Osteocyte (in vitro differentiated cells): ENCODE measurements around the gene SHF. TPM values are rescaled to one million over a fixed set of nuclear protein-coding genes. Genes with fewer than 3 reads are reported as not detected.

Source experiments
- DNase-seq: peaks from one replicate; pipeline ENCODE4 v3.0.0; 2021; ENCODE audit warnings: mixed read lengths; ENCODE audit not compliant: unreplicated experiment; ENCODE audit errors: extremely low spot score
- H3K27ac Mint-ChIP-seq: one replicate; pipeline ENCODE4 v1.8.0; 2021; ENCODE audit warnings: mild to moderate bottlenecking, mixed read lengths; ENCODE audit not compliant: unreplicated experiment
- H3K27me3 Mint-ChIP-seq: one replicate; pipeline ENCODE4 v1.8.0; 2021; ENCODE audit warnings: mixed read lengths; ENCODE audit not compliant: unreplicated experiment
- H3K36me3 Mint-ChIP-seq: one replicate; pipeline ENCODE4 v1.8.0; 2021; ENCODE audit warnings: mixed read lengths; ENCODE audit not compliant: unreplicated experiment
- H3K4me1 Mint-ChIP-seq: one replicate; pipeline ENCODE4 v1.8.0; 2021; ENCODE audit warnings: mixed read lengths; ENCODE audit not compliant: unreplicated experiment
- H3K4me3 Mint-ChIP-seq: one replicate; pipeline ENCODE4 v1.8.0; 2021; ENCODE audit warnings: mild to moderate bottlenecking, moderate library complexity, mixed read lengths; ENCODE audit not compliant: unreplicated experiment
- H3K9me3 Mint-ChIP-seq: one replicate; pipeline ENCODE4 v1.8.0; 2021; ENCODE audit warnings: mixed read lengths; ENCODE audit not compliant: unreplicated experiment
- CTCF ChIP-seq: fragments of 200-600 bp; sonication (generic); IDR thresholded peaks from 2 replicates; pipeline ENCODE4 v1.5.0; 2021; ENCODE audit warnings: antibody characterized with exemption, mild to moderate bottlenecking, moderate library complexity
- total RNA-seq: library from RNA; stranded (reverse); gene quantifications from 2 replicates; pipeline ENCODE4 v1.2.1, GENCODE V29; 2021

The SHF gene
- total RNA-seq, 1 donor from 2014 or later, result 15.8 TPM

GRCh38 chr15:45181491-45182285, 6.1 kb downstream of the SHF start:
- Mint-ChIP-seq H3K4me3 (no peak overlapping the region), H3K4me1 (peaks cover 32% of the 10 kb centered on the region)

GRCh38 chr15:45180648-45181436, 6.9 kb downstream of the SHF start:
- peak; percentile 78 for DNase-seq
- Mint-ChIP-seq H3K27ac (no peak overlapping the region), H3K4me3 (no peak overlapping the region), H3K27me3 (no peaks in the 10 kb centered on the region), H3K9me3 (no peaks in the 10 kb centered on the region), H3K36me3 (peaks cover 12% of the 10 kb centered on the region), H3K4me1 (peaks cover 23% of the 10 kb centered on the region)
- no peak for TF ChIP-seq CTCF

More at GRCh38 chr15:45181491-45182285, 6.1 kb downstream of the SHF start:
- Mint-ChIP-seq H3K36me3 (peaks cover 8% of the 10 kb centered on the region), H3K27me3 (no peaks in the 10 kb centered on the region), H3K9me3 (no peaks in the 10 kb centered on the region), H3K27ac (peak overlapping the region; percentile 14)
- TF ChIP-seq CTCF, result no peak
- no peak for DNase-seq

- no peaks in the 10 kb centered on the region for H3K27me3 Mint-ChIP-seq
- no peak for DNase-seq
These were observed 7.6 kb downstream of the SHF start for GRCh38 chr15:45180201-45180600.

GRCh38 chr15:45179221-45179985, 8.4 kb downstream of the SHF start:
- Mint-ChIP-seq H3K27me3 (no peaks in the 10 kb centered on the region), H3K4me3 (no peak overlapping the region), H3K4me1 (peaks cover 17% of the 10 kb centered on the region), H3K9me3 (no peaks in the 10 kb centered on the region), H3K36me3 (peaks cover 12% of the 10 kb centered on the region), H3K27ac (no peak overlapping the region)
- TF ChIP-seq CTCF, result peak; percentile 46
- DNase-seq, result peak; percentile 80

More at GRCh38 chr15:45180201-45180600, 7.6 kb downstream of the SHF start:
- peaks cover 12% of the 10 kb centered on the region for H3K36me3 Mint-ChIP-seq
- H3K27ac Mint-ChIP-seq, result no peak overlapping the region
- peaks cover 19% of the 10 kb centered on the region for H3K4me1 Mint-ChIP-seq
- H3K4me3 Mint-ChIP-seq, result no peak overlapping the region
- no peaks in the 10 kb centered on the region for H3K9me3 Mint-ChIP-seq
- TF ChIP-seq CTCF, result no peak
